Stimulated activated CD4-positive, alpha-beta T cell treated with anti-CD3 and anti-CD28 coated beads, Interleukin-1b, Interleukin-23, amount 100 ng/mL, for 48 hours (primary cell): ENCODE results near the gene FHAD1.

Experiments used
- DNase-seq: peaks from one replicate; pipeline ENCODE4 v3.0.0-alpha.2; 2020

FHAD1 gene

GRCh38 chr1:15246960-15247614 is at the start of gene FHAD1:
Gene FHAD1 (plus strand): TSS chr1:15247223. CDS start chr1:15251785, 4,562 bp downstream.
- DNase-seq = peak; percentile 47

GRCh38 chr1:15197591-15198447 is 49.2 kb upstream of the FHAD1 start:
- no peak for DNase-seq

GRCh38 chr1:15198684-15199083 is 48.3 kb upstream of the FHAD1 start:
- DNase-seq = no peak

GRCh38 chr1:15201221-15201620 is 45.8 kb upstream of the FHAD1 start:
- DNase-seq = no peak

GRCh38 chr1:15201849-15202551 is 45.0 kb upstream of the FHAD1 start:
- no peak for DNase-seq

GRCh38 chr1:15204931-15205330 is 42.1 kb upstream of the FHAD1 start:
- DNase-seq = no peak

GRCh38 chr1:15205586-15206346 is 41.3 kb upstream of the FHAD1 start:
- DNase-seq = no peak

GRCh38 chr1:15206418-15207030 is 40.5 kb upstream of the FHAD1 start:
- no peak for DNase-seq

- DNase-seq = no peak
These were observed 39.8 kb upstream of the FHAD1 start for GRCh38 chr1:15207031-15207828.

GRCh38 chr1:15207829-15208429 is 39.1 kb upstream of the FHAD1 start:
- DNase-seq = no peak

- no peak for DNase-seq
These were observed 36.2 kb upstream of the FHAD1 start for GRCh38 chr1:15210651-15211375.

GRCh38 chr1:15211424-15211823 is 35.6 kb upstream of the FHAD1 start:
- no peak for DNase-seq

GRCh38 chr1:15212216-15212953 is 34.6 kb upstream of the FHAD1 start:
- no peak for DNase-seq

- no peak for DNase-seq
These were observed 34.1 kb upstream of the FHAD1 start for GRCh38 chr1:15212954-15213291.

- no peak for DNase-seq
These were observed 33.6 kb upstream of the FHAD1 start for GRCh38 chr1:15213341-15213821.

GRCh38 chr1:15214527-15214926 is 32.5 kb upstream of the FHAD1 start:
- DNase-seq = no peak

- no peak for DNase-seq
These were observed 31.9 kb upstream of the FHAD1 start for GRCh38 chr1:15215116-15215515.

GRCh38 chr1:15217654-15218053 is 29.4 kb upstream of the FHAD1 start:
- no peak for DNase-seq
